Activated CD8-positive, alpha-beta memory T cell treated with anti-CD3 and anti-CD28 coated beads for 4 hours (primary cell): ENCODE measurements around the gene HOXB7.

Experiments used
- DNase-seq, 2 donors: peaks; one replicate each; pipeline ENCODE4 v3.0.0-alpha.2; 2020; ENCODE audit warnings: low read depth in 2 of 2

HOXB7 gene

GRCh38 chr17:48594538-48595277 is 16.1 kb downstream of the HOXB7 start:
- no peak for DNase-seq

DNA sequence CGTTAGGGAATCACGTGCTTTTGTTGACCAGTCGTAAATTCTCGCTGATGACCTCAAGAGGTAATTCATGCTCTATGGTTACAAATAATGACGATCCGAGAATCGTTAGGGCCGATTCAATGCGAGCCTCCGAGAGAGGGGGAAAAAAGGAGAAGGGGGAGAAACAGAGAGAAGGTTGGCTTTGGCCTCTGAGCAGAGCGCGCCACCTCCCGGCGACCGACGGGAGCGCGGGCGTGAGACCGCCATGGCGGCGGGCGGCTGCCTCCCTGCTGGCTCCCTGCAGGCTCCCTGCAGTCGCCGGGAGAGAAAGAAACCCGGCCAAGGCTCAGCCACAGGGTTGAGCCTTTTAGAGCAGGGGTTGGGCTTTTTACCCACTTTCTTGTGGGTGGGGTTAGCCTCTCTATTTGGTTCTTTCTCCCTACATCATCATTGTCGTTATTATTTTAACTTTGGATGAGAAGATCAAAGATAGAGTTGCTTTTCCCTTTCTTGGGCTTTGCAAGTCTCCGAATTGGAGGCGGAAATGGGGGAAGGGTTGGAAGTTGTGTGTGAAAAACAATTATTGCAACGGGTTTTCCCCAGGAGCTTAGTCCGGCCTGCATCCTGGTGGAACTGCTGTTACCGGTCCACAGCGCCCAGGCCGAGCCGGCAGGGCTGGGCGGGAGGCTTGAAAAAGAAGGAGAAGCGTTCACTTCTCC is 16.8 kb downstream of the HOXB7 start:
- DNase-seq: peak in 1 of 2 donors; percentile 61

- DNase-seq: no peak
Observed at GRCh38 chr17:48593126-48593829, 17.5 kb downstream of the HOXB7 start, which contains the start of gene HOXB5. Gene HOXB5, minus strand, starts transcription at chr17:48593779. Its CDS starts 97 bp downstream, at chr17:48593682.

DNA sequence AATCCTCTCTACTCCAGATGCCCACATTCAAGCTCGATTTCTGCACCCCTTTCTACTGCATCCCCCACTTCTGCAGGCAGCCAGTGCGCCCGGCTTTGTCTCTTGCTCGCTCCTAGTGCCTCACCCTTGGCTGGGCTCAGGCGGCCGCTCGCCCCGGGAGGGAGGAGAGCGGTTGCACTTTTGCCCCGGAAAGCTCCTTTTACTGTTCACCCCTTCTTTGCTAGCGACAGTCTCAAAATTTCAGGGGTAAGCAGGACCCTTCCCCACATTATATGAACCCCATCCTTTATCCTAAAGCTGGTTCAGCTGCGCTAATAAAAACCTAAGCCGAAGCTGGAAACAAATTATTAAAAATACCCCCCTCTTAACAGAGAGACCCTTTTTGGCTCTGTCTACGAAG is 18.2 kb downstream of the HOXB7 start:
- no peak for DNase-seq

DNA sequence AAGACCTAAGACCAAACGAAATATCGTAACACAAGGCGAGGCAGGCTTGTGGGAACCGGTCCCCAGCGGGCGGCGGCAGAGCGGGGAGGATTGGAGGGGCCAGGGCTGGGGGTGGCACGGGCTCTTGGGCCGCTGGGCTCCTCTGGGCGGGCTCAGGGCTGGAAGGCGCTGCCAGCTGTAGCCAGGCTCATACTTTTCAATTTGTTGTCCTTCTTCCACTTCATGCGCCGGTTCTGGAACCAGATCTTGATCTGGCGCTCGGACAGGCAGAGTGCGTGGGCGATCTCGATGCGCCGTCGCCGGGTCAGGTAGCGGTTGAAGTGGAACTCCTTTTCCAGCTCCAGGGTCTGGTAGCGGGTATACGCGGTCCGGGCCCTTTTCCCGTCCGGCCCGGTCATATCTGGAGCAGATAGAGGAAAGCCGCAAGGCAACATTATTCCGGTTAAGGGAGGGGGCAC is 18.7 kb downstream of the HOXB7 start:
- DNase-seq: no peak

- DNase-seq: no peak
Observed at GRCh38 chr17:48591255-48592056, 19.4 kb downstream of the HOXB7 start.

DNA sequence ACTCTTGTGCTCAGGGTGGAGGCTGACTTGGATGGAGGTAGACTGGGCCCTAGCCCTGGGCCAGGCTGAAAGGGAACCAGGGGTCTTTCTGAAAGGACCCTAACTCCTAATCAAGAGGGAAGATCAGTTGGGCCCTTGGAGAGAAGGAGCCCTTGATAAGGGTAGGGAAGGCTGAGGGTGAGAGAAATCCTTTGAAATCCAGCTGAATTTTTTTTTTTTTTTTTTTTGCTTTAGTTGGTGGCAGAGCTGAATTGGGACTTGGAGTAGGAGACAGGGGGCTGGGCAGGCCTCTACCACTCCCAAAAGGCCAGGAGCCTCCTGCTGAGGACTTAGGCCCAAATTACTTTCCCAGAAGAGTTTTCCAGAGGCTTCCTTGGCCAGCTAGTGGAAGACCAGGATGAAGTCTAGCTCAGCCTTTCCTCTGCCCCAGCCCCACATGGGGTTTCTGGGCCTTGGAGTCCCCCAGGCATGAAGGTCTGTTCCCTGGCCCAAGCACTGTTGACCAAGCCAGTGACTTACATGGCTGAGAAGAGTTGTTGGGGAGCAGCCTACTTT is 20.1 kb downstream of the HOXB7 start:
- DNase-seq: no peak

DNA sequence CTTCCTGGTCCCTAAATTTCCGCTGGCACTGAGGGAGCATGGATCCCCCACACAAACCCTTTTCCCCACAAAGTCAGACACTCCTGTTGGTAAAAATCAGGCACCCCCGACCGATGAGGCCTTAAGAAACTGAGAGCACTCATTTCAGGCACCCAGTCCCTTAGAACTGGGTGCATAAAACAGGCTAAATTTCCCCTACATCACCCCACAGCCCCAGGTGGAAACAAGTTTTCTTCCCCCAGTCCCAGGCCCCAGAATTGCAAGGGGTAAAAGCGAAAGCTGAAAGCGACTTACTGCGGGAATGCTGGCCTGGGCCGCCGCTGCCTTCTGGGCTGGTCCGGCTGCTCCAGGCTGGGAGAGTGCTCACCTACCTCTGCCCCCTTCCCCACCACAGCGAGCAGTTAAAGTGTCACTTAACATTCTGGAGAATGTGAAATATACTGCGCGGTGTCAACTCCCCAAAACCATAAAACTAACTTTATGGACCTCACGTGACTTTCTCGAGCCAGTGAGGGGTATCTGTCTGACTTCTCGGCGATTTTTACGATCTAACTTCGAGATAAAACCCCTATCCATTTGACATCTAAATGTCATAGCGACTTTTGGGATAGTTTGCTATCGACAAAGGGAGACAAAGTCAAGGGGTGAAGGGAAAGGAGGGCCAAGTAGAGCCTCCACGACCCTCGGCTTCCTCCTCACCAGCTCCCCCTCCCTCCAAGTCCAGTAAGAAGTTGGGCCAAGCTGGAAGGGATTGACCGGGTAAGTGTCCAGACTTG is 20.8 kb downstream of the HOXB7 start, which contains the start of gene HOXB3:
Gene HOXB3, minus strand, starts transcription at position 411 of the 776 bp plus-strand sequence. CDS start 37,767 bp downstream, outside the sequence.
- no peak for DNase-seq

DNA sequence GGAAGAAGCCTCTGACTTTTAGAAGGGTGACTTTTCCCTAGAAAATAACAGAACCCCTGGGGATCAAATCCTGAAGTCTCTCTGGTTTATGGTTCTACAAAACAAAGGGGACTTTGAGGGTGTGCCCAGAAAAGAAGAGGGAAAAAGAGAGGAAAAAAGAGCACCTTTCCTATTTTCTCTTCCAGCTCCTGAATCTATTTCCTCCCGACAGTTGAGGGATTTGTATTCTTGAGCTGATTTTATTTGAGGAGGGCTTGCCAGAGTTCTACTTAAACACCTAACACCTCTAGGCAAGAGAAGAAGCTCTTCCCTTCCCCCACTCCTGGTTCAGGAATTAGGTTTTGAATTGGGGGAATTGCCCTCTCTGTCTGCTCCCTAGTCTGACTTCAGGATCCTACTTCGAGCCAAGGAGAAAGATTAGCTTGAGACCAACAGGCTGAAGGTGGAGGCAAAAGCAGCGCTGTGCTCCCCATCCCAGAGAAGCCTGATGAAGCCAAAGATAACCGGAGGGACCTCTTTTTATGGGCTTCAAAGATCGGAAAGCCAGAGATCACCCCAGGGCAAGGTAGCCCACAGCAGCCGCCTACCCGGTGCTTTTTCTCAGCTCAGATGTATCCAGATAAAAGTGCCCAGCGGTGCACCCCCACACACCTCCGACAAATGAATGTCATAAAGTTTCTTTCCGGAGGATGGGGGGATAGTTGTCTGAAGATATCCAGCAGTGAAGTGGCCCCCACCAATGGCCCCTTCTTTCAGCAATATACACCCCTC is 21.6 kb downstream of the HOXB7 start:
- DNase-seq: no peak

DNA sequence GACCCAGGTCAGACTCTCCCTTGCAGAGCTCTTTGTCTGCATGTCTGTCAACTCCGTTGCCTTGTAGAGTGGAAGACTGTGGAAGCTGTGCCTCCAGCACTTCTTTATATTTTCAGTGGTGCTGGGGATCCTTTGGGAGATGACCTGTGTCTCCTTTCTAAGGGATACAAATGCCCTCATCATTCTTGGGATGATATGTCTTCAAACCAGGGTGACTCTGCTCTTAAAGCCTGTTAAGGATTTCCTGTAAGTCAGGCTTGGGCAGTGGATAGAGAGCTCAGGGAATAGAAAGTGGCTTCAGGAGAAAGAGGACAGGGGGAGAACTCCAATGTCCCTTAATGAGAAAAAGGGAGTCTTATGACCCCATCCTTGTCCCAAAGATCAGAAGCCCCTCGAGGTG is 22.3 kb downstream of the HOXB7 start:
- DNase-seq: no peak

- DNase-seq: no peak
Observed at GRCh38 chr17:48588074-48588415, 22.8 kb downstream of the HOXB7 start.

- no peak for DNase-seq
Observed at GRCh38 chr17:48587276-48588073, 23.3 kb downstream of the HOXB7 start.

GRCh38 chr17:48586355-48587258 is 24.2 kb downstream of the HOXB7 start:
- DNase-seq: no peak

- no peak for DNase-seq
Observed at GRCh38 chr17:48584223-48584741, 26.5 kb downstream of the HOXB7 start.

DNA sequence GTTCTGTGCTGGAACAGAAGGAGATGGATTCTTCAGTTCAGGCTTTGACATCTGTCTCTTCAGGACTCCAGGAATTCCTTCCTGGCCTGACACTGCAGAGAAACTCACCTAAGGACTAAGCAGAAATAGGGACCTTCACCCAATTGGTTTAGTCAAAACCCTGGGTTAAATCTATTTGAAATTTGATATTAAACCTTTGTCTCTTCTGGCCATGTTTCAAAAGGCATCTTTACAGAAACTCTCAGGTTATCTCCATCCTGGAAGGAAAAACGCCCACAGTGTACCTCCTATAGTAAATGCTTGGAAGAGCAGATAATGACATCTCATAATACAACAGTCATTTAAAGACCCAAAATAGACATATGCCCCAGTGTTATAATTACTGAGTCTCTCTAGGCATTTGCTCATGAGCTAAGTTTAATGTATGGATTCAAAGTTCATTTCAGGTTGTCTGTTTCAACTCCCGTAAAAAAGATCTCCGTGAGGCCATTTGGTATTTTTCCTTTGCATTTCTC is 27.1 kb downstream of the HOXB7 start:
- DNase-seq: no peak

DNA sequence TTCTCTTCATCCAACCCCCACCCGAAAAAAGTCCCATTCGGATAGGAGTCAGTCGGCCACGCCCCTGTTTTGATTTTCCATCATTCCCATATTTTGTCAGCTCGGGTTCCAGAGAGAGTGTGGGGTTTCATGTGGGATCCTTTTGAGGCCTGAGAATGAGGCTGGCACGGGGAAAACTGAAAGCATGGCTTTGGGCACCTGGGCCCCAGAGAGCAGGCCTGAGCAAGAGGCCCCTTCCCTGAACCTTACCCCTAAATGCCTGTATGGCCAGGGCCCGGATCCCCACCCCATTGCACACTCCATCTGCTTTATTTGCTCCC is 28.1 kb downstream of the HOXB7 start:
- no peak for DNase-seq

- DNase-seq: no peak
Observed at GRCh38 chr17:48579760-48580554, 30.9 kb downstream of the HOXB7 start.
